Astrocyte of the cerebellum (primary cell): ENCODE data around the gene MTRF1.

ENCODE experiments used
- DNase-seq: peaks from one replicate; pipeline ENCODE4 v3.0.0-alpha.2; 2011; ENCODE audit warnings: low read depth
- H3K4me3 ChIP-seq: 2 replicates; pipeline ENCODE4 v1.5.1; 2011; ENCODE audit warnings: mild to moderate bottlenecking, low read depth, low read length, moderate library complexity
- CTCF ChIP-seq: IDR thresholded peaks from 2 replicates; pipeline ENCODE4 v1.5.1; 2012; ENCODE audit warnings: low read length, low read depth, moderate library complexity, mild to moderate bottlenecking; ENCODE audit errors: missing control alignments
- in situ Hi-C: cut with HindIII; loops from 2 replicates; pipeline ENCODE4 v1.10.0; 2017; ENCODE audit warnings: low sequenced_read_pairs

The MTRF1 gene

GRCh38 chr13:41259875-41260501, 3.4 kb downstream of the MTRF1 start:
- no peak for TF ChIP-seq CTCF
- in situ Hi-C loops = no loop called here
- DNase-seq = no peak
- H3K4me3 ChIP-seq = no peak overlapping the region

- in situ Hi-C loops = no loop called here
- no peak for DNase-seq
- no peak for TF ChIP-seq CTCF
- no peak overlapping the region for H3K4me3 ChIP-seq
These were observed 5.8 kb downstream of the MTRF1 start for GRCh38 chr13:41257535-41257934.

DNA sequence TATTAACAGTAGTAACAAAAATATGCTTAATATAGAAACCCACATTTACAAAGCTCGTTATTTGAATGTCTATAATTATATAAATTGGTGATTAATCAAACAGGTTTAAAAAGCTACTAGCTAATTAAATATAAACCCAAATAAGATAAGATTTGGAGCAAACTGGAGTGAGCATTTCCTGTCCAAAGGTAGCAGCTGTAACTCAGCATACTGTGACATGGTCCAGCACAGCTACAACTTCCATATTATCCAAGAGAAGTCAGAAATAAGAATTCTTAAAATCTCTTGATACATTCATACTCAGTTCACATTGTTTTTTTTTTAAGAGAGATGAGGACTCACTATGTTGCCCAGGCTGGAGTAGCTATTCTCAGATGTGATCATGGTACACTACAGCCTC, 8.5 kb downstream of the MTRF1 start:
- no peak for TF ChIP-seq CTCF
- no peak for DNase-seq
- no peak overlapping the region for H3K4me3 ChIP-seq
- in situ Hi-C loops = no loop called here

GRCh38 chr13:41250993-41251392, 12.4 kb downstream of the MTRF1 start:
- H3K4me3 ChIP-seq = no peak overlapping the region
- in situ Hi-C loops = no loop called here
- no peak for TF ChIP-seq CTCF
- no peak for DNase-seq

GRCh38 chr13:41246969-41247680, 16.3 kb downstream of the MTRF1 start:
- no peak for DNase-seq
- no peak overlapping the region for H3K4me3 ChIP-seq
- in situ Hi-C loops = no loop called here
- no peak for TF ChIP-seq CTCF

DNA sequence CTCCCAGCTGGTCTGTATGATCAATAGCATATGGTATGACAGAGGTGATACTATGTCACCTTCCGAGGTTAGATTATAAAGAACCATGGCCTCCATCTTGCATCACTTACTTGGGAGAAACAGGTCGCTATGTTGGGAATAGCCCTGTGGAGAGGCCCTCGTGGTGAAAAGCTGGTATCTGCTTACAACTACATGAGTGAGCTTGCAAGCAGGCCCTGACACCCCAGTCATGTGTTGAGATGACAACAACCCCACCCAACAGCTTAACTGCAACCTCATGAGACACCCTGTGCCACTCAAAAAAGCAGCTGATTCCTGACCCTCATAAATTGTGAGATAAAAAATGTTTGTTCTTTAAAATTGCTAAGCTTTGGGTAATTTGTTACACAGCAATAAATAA, 18.8 kb downstream of the MTRF1 start:
- no peak overlapping the region for H3K4me3 ChIP-seq
- DNase-seq = no peak
- TF ChIP-seq CTCF = no peak
- in situ Hi-C loops = no loop called here

DNA sequence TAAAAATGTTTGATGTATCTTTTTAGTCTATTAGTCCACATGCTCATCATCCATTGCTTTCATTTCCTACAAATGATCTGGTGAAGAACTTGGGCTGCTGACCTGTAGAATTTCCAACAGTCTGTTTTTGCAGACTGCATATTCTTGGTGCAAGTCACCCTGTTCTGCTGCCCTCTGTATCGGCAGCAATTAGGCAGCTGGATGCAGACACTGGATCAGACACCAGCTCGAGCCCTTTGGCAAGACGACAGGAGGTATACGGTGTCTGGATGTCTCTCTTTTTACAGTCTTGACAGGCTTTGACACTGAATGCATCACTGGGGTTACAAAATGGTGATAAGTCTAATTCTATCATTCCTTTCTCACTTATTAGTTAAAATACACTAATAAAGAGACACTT, 21.8 kb downstream of the MTRF1 start:
- H3K4me3 ChIP-seq = no peak overlapping the region
- no peak for TF ChIP-seq CTCF
- DNase-seq = no peak
- in situ Hi-C loops = no loop called here
